GM10266 (cell line): ENCODE results near the gene RNF212B.

Experiments
- DNase-seq: peaks from one replicate; pipeline ENCODE4 v3.0.0; 2012; ENCODE audit errors: extremely low spot score
- CTCF ChIP-seq: IDR thresholded peaks from 2 replicates; pipeline ENCODE4 v1.5.1; 2012; ENCODE audit warnings: mild to moderate bottlenecking, low read depth; ENCODE audit not compliant: control insufficient read depth, insufficient read depth; ENCODE audit errors: missing control alignments

The RNF212B gene

GRCh38 chr14:23307146-23307530 lies 69.4 kb downstream of the RNF212B start:
- DNase-seq = no peak
- TF ChIP-seq CTCF = no peak

- DNase-seq = no peak
These were observed 70.2 kb downstream of the RNF212B start for GRCh38 chr14:23307687-23308644.

GRCh38 chr14:23308721-23309445 lies 71.1 kb downstream of the RNF212B start:
- no peak for TF ChIP-seq CTCF
- no peak for DNase-seq

More at GRCh38 chr14:23307687-23308644, 70.2 kb downstream of the RNF212B start:
- TF ChIP-seq CTCF = no peak

- no peak for DNase-seq
- no peak for TF ChIP-seq CTCF
These were observed 72.8 kb downstream of the RNF212B start for GRCh38 chr14:23310546-23310945.

GRCh38 chr14:23316300-23316699 lies 78.6 kb downstream of the RNF212B start:
- no peak for TF ChIP-seq CTCF
- DNase-seq = no peak

- DNase-seq = no peak
- TF ChIP-seq CTCF = no peak
These were observed 82.2 kb downstream of the RNF212B start for GRCh38 chr14:23319746-23320583.
